Left lung (tissue), 10 donors: Measurements from ENCODE around the gene SPTBN1. TPM values are rescaled to one million over a fixed set of nuclear protein-coding genes. Genes with fewer than 3 reads are reported as not detected.

ENCODE experiments used
- ATAC-seq: fragments of 200-7000 bp; cut with Tn5 transposase; one replicate; pipeline ENCODE4 v1.9.1; 2020; ENCODE audit warnings: moderate library complexity
- DNase-seq, 4 donors: peaks; one replicate each; pipeline ENCODE4 v3.0.0-alpha.2; 2013 to 2020
- H3K27ac ChIP-seq, 2 donors: fragments of 200-600 bp; sonication (generic) in 1 of 2; one replicate each; pipeline versions ENCODE4 v1.5.0 to v1.8.0; 2020 to 2021
- H3K27me3 ChIP-seq, 2 donors: fragments of 200-600 bp; sonication (generic) in 1 of 2; one replicate each; pipeline versions ENCODE4 v1.5.0 to v1.8.0; 2020 to 2021
- H3K36me3 ChIP-seq, 2 donors: fragments of 200-600 bp; sonication (generic) in 1 of 2; one replicate each; pipeline versions ENCODE4 v1.5.0 to v1.8.0; 2020 to 2021
- H3K4me1 ChIP-seq, 2 donors: fragments of 200-600 bp; one replicate each; pipeline ENCODE4 v1.8.0; 2021
- H3K4me3 ChIP-seq, 2 donors: fragments of 200-600 bp; sonication (generic) in 1 of 2; one replicate each; pipeline versions ENCODE4 v1.5.0 to v1.8.0; 2020 to 2021; ENCODE audit warnings: mild to moderate bottlenecking in 1 of 2
- H3K9me3 ChIP-seq, 2 donors: fragments of 200-600 bp; sonication (generic) in 1 of 2; one replicate each; pipeline versions ENCODE4 v1.5.0 to v1.8.0; 2020 to 2021
- CTCF ChIP-seq, 2 donors: fragments of 200-600 bp; sonication (generic) in 1 of 2; IDR thresholded peaks; one replicate each; pipeline versions ENCODE4 v1.5.0 to v1.8.0; 2021; ENCODE audit warnings: antibody characterized with exemption in 2 of 2
- intact Hi-C, 2 donors: fragments of 100-400 bp; cut with DNase I; formaldehyde crosslinking; loops; one replicate each; pipeline versions ENCODE4 v1.11.2 to v1.14.2; 2022
- polyA plus RNA-seq, 6 donors: library from polyadenylated mRNA; unstranded; fragments of 120-200 nt; gene quantifications; one replicate each; pipeline ENCODE4 v1.2.1, GENCODE V29; 2013; ENCODE audit not compliant: insufficient read length in 6 of 6
- total RNA-seq, 2 donors: library from RNA; stranded (reverse); fragmentation: NEBNext Ultra II Directional; extraction: Animal tissue kit (Norgen Biotek cat#: 25700); gene quantifications; one replicate each; pipeline ENCODE4 v1.2.1, GENCODE V29; 2021
- donor health status: DM: no; HTN: yes; CAD: no.
- donor health status: DM: no; HTN: no; CAD: no.

The SPTBN1 gene
- total and polyA plus RNA-seq, 8 donors = 441 to 578 (median 543) TPM

GRCh38 chr2:54432251-54433015 is 23.7 kb upstream of the SPTBN1 start:
- H3K9me3 ChIP-seq = no peaks in the 10 kb centered on the region
- H3K36me3 ChIP-seq = no peaks in the 10 kb centered on the region
- H3K4me3 ChIP-seq = no peak overlapping the region
- intact Hi-C loops = no loop called here
- no peak for TF ChIP-seq CTCF (IDR thresholded peaks at IDR 0.05)
- H3K27ac ChIP-seq = peak overlapping the region; percentile 45 to 81
- peak; percentile 82 for ATAC-seq
- H3K27me3 ChIP-seq = no peaks in the 10 kb centered on the region
- peak in 1 of 4 donors; percentile 60 for DNase-seq
- peaks cover 22 to 33% of the 10 kb centered on the region in 2 donors for H3K4me1 ChIP-seq

- H3K36me3 ChIP-seq = no peaks in the 10 kb centered on the region
- DNase-seq (no peak), ATAC-seq (peak; percentile 12)
- H3K4me1 ChIP-seq = peaks cover 18 to 23% of the 10 kb centered on the region in 2 donors
- H3K27ac ChIP-seq = peak overlapping the region in 1 of 2 donors; percentile 81
- H3K27me3 ChIP-seq = no peaks in the 10 kb centered on the region
- H3K9me3 ChIP-seq = no peaks in the 10 kb centered on the region
- intact Hi-C loops = no loop called here
- H3K4me3 ChIP-seq = no peak overlapping the region
- TF ChIP-seq CTCF (IDR thresholded peaks at IDR 0.05) = no peak
Observed at GRCh38 chr2:54434229-54434628, 21.9 kb upstream of the SPTBN1 start.

GRCh38 chr2:54434711-54435110 is 21.4 kb upstream of the SPTBN1 start:
- H3K27me3 ChIP-seq = no peaks in the 10 kb centered on the region
- intact Hi-C loops = no loop called here

GRCh38 chr2:54435325-54436226 is 20.6 kb upstream of the SPTBN1 start:
- DNase-seq = no peak
- no peak for TF ChIP-seq CTCF (IDR thresholded peaks at IDR 0.05)
- H3K27ac ChIP-seq = peak overlapping the region in 1 of 2 donors; percentile 35

More at GRCh38 chr2:54434711-54435110, 21.4 kb upstream of the SPTBN1 start:
- no peak for TF ChIP-seq CTCF (IDR thresholded peaks at IDR 0.05)
- Histone ChIP-seq H3K4me1 (peaks cover 15 to 22% of the 10 kb centered on the region in 2 donors), H3K27ac (no peak overlapping the region), H3K9me3 (no peaks in the 10 kb centered on the region), H3K4me3 (no peak overlapping the region), H3K36me3 (no peaks in the 10 kb centered on the region)
- DNase-seq (no peak), ATAC-seq (no peak)

GRCh38 chr2:54437588-54437987 is 18.5 kb upstream of the SPTBN1 start:
- Histone ChIP-seq H3K4me1 (peaks cover 8 to 13% of the 10 kb centered on the region in 2 donors), H3K27me3 (no peaks in the 10 kb centered on the region)

More at GRCh38 chr2:54435325-54436226, 20.6 kb upstream of the SPTBN1 start:
- ATAC-seq = no peak
- H3K9me3 ChIP-seq = no peaks in the 10 kb centered on the region
- no peaks in the 10 kb centered on the region for H3K27me3 ChIP-seq
- no peak overlapping the region for H3K4me3 ChIP-seq
- intact Hi-C loops = no loop called here
- no peaks in the 10 kb centered on the region for H3K36me3 ChIP-seq
- peaks cover 14% of the 10 kb centered on the region in 2 donors for H3K4me1 ChIP-seq

More at GRCh38 chr2:54437588-54437987, 18.5 kb upstream of the SPTBN1 start:
- H3K4me3 ChIP-seq = no peak overlapping the region
- ATAC-seq (no peak), DNase-seq (no peak)
- intact Hi-C loops = no loop called here
- no peak overlapping the region for H3K27ac ChIP-seq
- no peaks in the 10 kb centered on the region for H3K9me3 ChIP-seq
- H3K36me3 ChIP-seq = no peaks in the 10 kb centered on the region
- no peak for TF ChIP-seq CTCF (IDR thresholded peaks at IDR 0.05)
